H9 (cell line): ENCODE measurements around the gene CCDC92B. TPM values are rescaled to one million over a fixed set of nuclear protein-coding genes. Genes with fewer than 3 reads are reported as not detected.

Experiments used
- DNase-seq: peaks from one replicate; pipeline ENCODE4 v3.0.0-alpha.2; 2017
- H2AFZ ChIP-seq: one replicate; pipeline ENCODE4 v1.6.1; 2013; ENCODE audit warnings: mild to moderate bottlenecking, low read length, control low read depth, moderate library complexity
- H2AK5ac ChIP-seq: 2 replicates; pipeline ENCODE4 v1.6.1; 2013; ENCODE audit warnings: low read length, control low read depth, mixed read lengths; ENCODE audit not compliant: insufficient read length
- H2BK120ac ChIP-seq: one replicate; pipeline ENCODE4 v1.6.1; 2013; ENCODE audit warnings: low read depth, mild to moderate bottlenecking, low read length, control low read depth, inconsistent platforms; ENCODE audit not compliant: poor library complexity, severe bottlenecking
- H2BK12ac ChIP-seq: 2 replicates; pipeline ENCODE4 v1.6.1; 2013; ENCODE audit warnings: low read length, control low read depth, mixed read lengths, low read depth; ENCODE audit not compliant: insufficient read length
- H2BK15ac ChIP-seq: 2 replicates; pipeline ENCODE4 v1.6.1; 2013; ENCODE audit warnings: low read depth, low read length, control low read depth
- H2BK20ac ChIP-seq: one replicate; pipeline ENCODE4 v1.6.1; 2013; ENCODE audit warnings: low read depth, mild to moderate bottlenecking, low read length, control low read depth, inconsistent platforms; ENCODE audit not compliant: poor library complexity, severe bottlenecking
- H2BK5ac ChIP-seq: 2 replicates; pipeline ENCODE4 v1.6.1; 2013; ENCODE audit warnings: low read length, control low read depth, mixed read lengths; ENCODE audit not compliant: insufficient read length
- H3K14ac ChIP-seq: 2 replicates; pipeline ENCODE4 v1.6.1; 2013; ENCODE audit warnings: low read length, control low read depth; ENCODE audit not compliant: insufficient read depth
- H3K18ac ChIP-seq: 2 replicates; pipeline ENCODE4 v1.6.1; 2013; ENCODE audit warnings: low read depth, mild to moderate bottlenecking, mixed read lengths, low read length, control low read depth; ENCODE audit not compliant: insufficient read length
- H3K23ac ChIP-seq: 2 replicates; pipeline ENCODE4 v1.6.1; 2013; ENCODE audit warnings: low read length, control low read depth, mixed read lengths, low read depth; ENCODE audit not compliant: insufficient read length
- H3K23me2 ChIP-seq: 2 replicates; pipeline ENCODE4 v1.6.1; 2013; ENCODE audit warnings: low read depth, mild to moderate bottlenecking, mixed read lengths, low read length, control low read depth; ENCODE audit not compliant: insufficient read length, poor library complexity, severe bottlenecking
- H3K27ac ChIP-seq: 2 replicates; pipeline ENCODE4 v1.5.1; 2013; ENCODE audit warnings: low read length, control low read depth, mixed read lengths, low read depth; ENCODE audit not compliant: insufficient read length
- H3K27me3 ChIP-seq: 2 replicates; pipeline ENCODE4 v1.6.1; 2013; ENCODE audit warnings: low read length, control low read depth, inconsistent platforms; ENCODE audit not compliant: insufficient read depth
- H3K4ac ChIP-seq: 2 replicates; pipeline ENCODE4 v1.6.1; 2013; ENCODE audit warnings: low read depth, mild to moderate bottlenecking, control low read depth, inconsistent platforms, low read length, moderate library complexity
- H3K4me1 ChIP-seq: 2 replicates; pipeline ENCODE4 v1.6.1; 2013; ENCODE audit warnings: low read length, control low read depth, inconsistent platforms; ENCODE audit not compliant: insufficient read depth
- H3K4me2 ChIP-seq: 2 replicates; pipeline ENCODE4 v1.6.1; 2013; ENCODE audit warnings: low read length, control low read depth, mixed read lengths; ENCODE audit not compliant: insufficient read length, insufficient read depth
- H3K56ac ChIP-seq: 2 replicates; pipeline ENCODE4 v1.6.1; 2013; ENCODE audit warnings: low read depth, mild to moderate bottlenecking, mixed read lengths, low read length, control low read depth; ENCODE audit not compliant: insufficient read length
- H3K79me1 ChIP-seq: 2 replicates; pipeline ENCODE4 v1.6.1; 2013; ENCODE audit warnings: low read depth, mild to moderate bottlenecking, moderate library complexity, low read length, control low read depth, inconsistent platforms; ENCODE audit not compliant: insufficient read depth, poor library complexity, severe bottlenecking
- H3K79me2 ChIP-seq: 2 replicates; pipeline ENCODE4 v1.6.1; 2013; ENCODE audit warnings: low read length, control low read depth, inconsistent platforms; ENCODE audit not compliant: insufficient read depth
- H3K9ac ChIP-seq: 2 replicates; pipeline ENCODE4 v1.6.1; 2013; ENCODE audit warnings: low read length, control low read depth, mixed read lengths; ENCODE audit not compliant: insufficient read length; ENCODE audit errors: extremely low read depth
- H3K9me3 ChIP-seq: one replicate; pipeline ENCODE4 v1.6.1; 2013; ENCODE audit warnings: low read depth, low read length, inconsistent platforms; ENCODE audit not compliant: control insufficient read depth
- H3T11ph ChIP-seq: one replicate; pipeline ENCODE4 v1.6.1; 2013; ENCODE audit warnings: mild to moderate bottlenecking, low read length, control low read depth, inconsistent platforms
- H4K20me1 ChIP-seq: one replicate; pipeline ENCODE4 v1.6.1; 2013; ENCODE audit not compliant: control insufficient read depth, insufficient read length, insufficient read depth
- H4K5ac ChIP-seq: 2 replicates; pipeline ENCODE4 v1.6.1; 2013; ENCODE audit warnings: low read depth, mild to moderate bottlenecking, mixed read lengths, low read length, control low read depth; ENCODE audit not compliant: insufficient read length
- H4K8ac ChIP-seq: replicated peaks from 2 replicates; pipeline ENCODE4 v1.6.1; 2013; ENCODE audit warnings: low read length, control low read depth, mixed read lengths, low read depth; ENCODE audit not compliant: insufficient read length
- H4K91ac ChIP-seq: 2 replicates; pipeline ENCODE4 v1.6.1; 2013; ENCODE audit warnings: low read depth, mild to moderate bottlenecking, moderate library complexity, mixed read lengths, low read length, control low read depth; ENCODE audit not compliant: insufficient read length
- H3K27ac Mint-ChIP-seq, 3 experiments: 2 replicates in 2 of 3; 3 replicates in 1 of 3; pipeline ENCODE4 v1.8.0; 2020 to 2021; ENCODE audit warnings: mixed read lengths in 3 of 3, mild to moderate bottlenecking in 1 of 3, moderate library complexity in 1 of 3
- H3K27me3 Mint-ChIP-seq: 2 replicates; pipeline ENCODE4 v1.8.0; 2021; ENCODE audit warnings: low read depth, mild to moderate bottlenecking, moderate library complexity, mixed read lengths
- H3K36me3 Mint-ChIP-seq, 3 experiments: 2 replicates in 2 of 3; 3 replicates in 1 of 3; pipeline ENCODE4 v1.8.0; 2020 to 2021; ENCODE audit warnings: low read depth in 3 of 3, mixed read lengths in 3 of 3; ENCODE audit not compliant: insufficient read depth in 1 of 3
- H3K4me1 Mint-ChIP-seq, 2 experiments: 2 replicates each; pipeline ENCODE4 v1.8.0; 2020; ENCODE audit warnings: mixed read lengths in 2 of 2
- H3K4me3 Mint-ChIP-seq, 2 experiments: 2 replicates in 1 of 2; 3 replicates in 1 of 2; pipeline ENCODE4 v1.8.0; 2020 to 2021; ENCODE audit warnings: mild to moderate bottlenecking in 2 of 2, mixed read lengths in 2 of 2, moderate library complexity in 1 of 2
- H3K9me3 Mint-ChIP-seq, 2 experiments: 2 replicates in 1 of 2; 3 replicates in 1 of 2; pipeline ENCODE4 v1.8.0; 2020; ENCODE audit warnings: mild to moderate bottlenecking in 2 of 2, mixed read lengths in 2 of 2, moderate library complexity in 1 of 2
- CTCF ChIP-seq: fragments of 200-600 bp; sonication (generic); conservative IDR thresholded peaks from 3 replicates; pipeline ENCODE4 v1.8.0; 2021; ENCODE audit warnings: antibody characterized with exemption, mild to moderate bottlenecking
- WGBS: extraction: QIAGEN DNeasy Blood & Tissue Kit; methylation state at CpG from one replicate; pipeline ENCODE4 v1.1.7; 2013; ENCODE audit warnings: missing lambda C conversion rate, low lambda C conversion rate, mixed read lengths; ENCODE audit not compliant: insufficient read length; ENCODE audit errors: extremely low coverage; 5-methylcytosine and 5-hydroxymethylcytosine counted together
- total RNA-seq: library from RNA; stranded (reverse); gene quantifications from 2 replicates; pipeline ENCODE4 v1.2.1, GENCODE V29; 2021

CCDC92B gene
- total RNA-seq, 1 experiment from 2014 or later: 8.0 TPM

GRCh38 chr17:2770129-2770528, 20.7 kb upstream of the CCDC92B start:
- no peak overlapping the region for H3K4me2 ChIP-seq
- no peaks in the 10 kb centered on the region for H3K79me1 ChIP-seq
- H3K4me1 ChIP-seq: no peaks in the 10 kb centered on the region; the same call in 1 of the 2 replicates
- H2BK120ac ChIP-seq: no peak overlapping the region
- peaks cover 2 to 6% of the 10 kb centered on the region in 2 experiments; a peak in 1 of 4 replicates for H3K4me1 Mint-ChIP-seq
- no CpG with 5 or more reads among the region's 12 CpGs for WGBS
- H3K27ac Mint-ChIP-seq: no peak overlapping the region; a peak in 1 of 7 replicates
- H3K79me2 ChIP-seq: no peaks in the 10 kb centered on the region
- H2AK5ac ChIP-seq: no peak overlapping the region
- no peak overlapping the region for H3K27ac ChIP-seq
- H3K27me3 ChIP-seq: no peaks in the 10 kb centered on the region
- no peak overlapping the region for H2BK5ac ChIP-seq
- no peak overlapping the region for H2BK15ac ChIP-seq
- H2BK12ac ChIP-seq: no peak overlapping the region
- no peak overlapping the region for H3K14ac ChIP-seq
- no peak overlapping the region for H4K8ac ChIP-seq
- no peak for TF ChIP-seq CTCF
- H3T11ph ChIP-seq: no peak overlapping the region
- no peak overlapping the region for H4K91ac ChIP-seq
- no peaks in the 10 kb centered on the region; a peak in 1 of 7 replicates for H3K36me3 Mint-ChIP-seq
- H3K9me3 Mint-ChIP-seq: no peaks in the 10 kb centered on the region
- H3K9me3 ChIP-seq: no peaks in the 10 kb centered on the region
- H4K5ac ChIP-seq: no peak overlapping the region
- no peak overlapping the region for H3K18ac ChIP-seq
- no peak overlapping the region for H2BK20ac ChIP-seq
- H3K9ac ChIP-seq: no peak overlapping the region
- H3K23ac ChIP-seq: no peak overlapping the region
- H2AFZ ChIP-seq: no peak overlapping the region
- H3K23me2 ChIP-seq: no peaks in the 10 kb centered on the region
- no peak overlapping the region for H3K4ac ChIP-seq
- peaks cover 24% of the 10 kb centered on the region for H3K27me3 Mint-ChIP-seq
- H4K20me1 ChIP-seq: no peaks in the 10 kb centered on the region
- no peak for DNase-seq
- H3K56ac ChIP-seq: no peak overlapping the region
- H3K4me3 Mint-ChIP-seq: no peak overlapping the region
